ENCODE data around the gene DPM3.

The DPM3 gene

GRCh38 chr1:155134880-155135414 lies 5.4 kb downstream of the DPM3 start:
- H3K9me3 ChIP-seq (ENCODE audit: control insufficient read depth, insufficient read depth, low read depth, low read length) = no peaks in the 10 kb centered on the region
- H3K4me3 ChIP-seq (ENCODE audit: low read depth, low read length) = peak overlapping the region; percentile 58
- ChIA-PET POLR2A (interaction anchor here (0.6 to 2.2 kb wide), 6 partner anchors 8 to 70 kb away, joined by 4 to 13 read pairs (median 4); partner anchors contain the start of genes KRTCAP2 and TRIM46), CTCF (interaction anchor here (0.9 to 8.1 kb wide), 9 partner anchors 11 to 73 kb away, joined by 3 to 54 read pairs (median 4); partner anchors contain the start of gene KRTCAP2)
- peak overlapping the region; percentile 88 for H3K27ac ChIP-seq (ENCODE audit: extremely low read depth, low read depth, low read length)
- peaks cover 2% of the 10 kb centered on the region; the same call in 1 of the 2 replicates for H3K4me1 ChIP-seq (ENCODE audit: control insufficient read depth, insufficient read depth, low read length)
- peaks cover 3 to 55% of the 10 kb centered on the region in 2 experiments; a peak in 2 of 3 replicates for H3K36me3 ChIP-seq (ENCODE audit: control insufficient read depth in 2 of 2, insufficient read depth in 1 of 2, low read length in 2 of 2)
- TF ChIP-seq ZBTB21 (tag by site-specific recombination; IDR thresholded peaks at IDR 0.05) = peak; percentile 72
- TF ChIP-seq WT1 (tag by site-specific recombination; IDR thresholded peaks at IDR 0.05) = peak; percentile 44; the same call in 1 of the 2 replicates
- no peak for TF ChIP-seq TRIM28 (IDR thresholded peaks at IDR 0.05; ENCODE audit: borderline replicate concordance, low read length)
- TF ChIP-seq ZXDB (tag by site-specific recombination; IDR thresholded peaks at IDR 0.05) = peak; percentile 2; the same call in 1 of the 2 replicates
- peak; percentile 99 for TF ChIP-seq SCRT2 (tag by site-specific recombination; IDR thresholded peaks at IDR 0.05)
- no peak; the same call in 1 of the 2 replicates for TF ChIP-seq KLF7 (tag by site-specific recombination; IDR thresholded peaks at IDR 0.05; ENCODE audit: borderline replicate concordance)
- TF ChIP-seq, protein P1, sequence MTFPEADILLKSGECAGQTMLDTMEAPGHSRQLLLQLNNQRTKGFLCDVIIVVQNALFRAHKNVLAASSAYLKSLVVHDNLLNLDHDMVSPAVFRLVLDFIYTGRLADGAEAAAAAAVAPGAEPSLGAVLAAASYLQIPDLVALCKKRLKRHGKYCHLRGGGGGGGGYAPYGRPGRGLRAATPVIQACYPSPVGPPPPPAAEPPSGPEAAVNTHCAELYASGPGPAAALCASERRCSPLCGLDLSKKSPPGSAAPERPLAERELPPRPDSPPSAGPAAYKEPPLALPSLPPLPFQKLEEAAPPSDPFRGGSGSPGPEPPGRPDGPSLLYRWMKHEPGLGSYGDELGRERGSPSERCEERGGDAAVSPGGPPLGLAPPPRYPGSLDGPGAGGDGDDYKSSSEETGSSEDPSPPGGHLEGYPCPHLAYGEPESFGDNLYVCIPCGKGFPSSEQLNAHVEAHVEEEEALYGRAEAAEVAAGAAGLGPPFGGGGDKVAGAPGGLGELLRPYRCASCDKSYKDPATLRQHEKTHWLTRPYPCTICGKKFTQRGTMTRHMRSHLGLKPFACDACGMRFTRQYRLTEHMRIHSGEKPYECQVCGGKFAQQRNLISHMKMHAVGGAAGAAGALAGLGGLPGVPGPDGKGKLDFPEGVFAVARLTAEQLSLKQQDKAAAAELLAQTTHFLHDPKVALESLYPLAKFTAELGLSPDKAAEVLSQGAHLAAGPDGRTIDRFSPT (tag by site-specific recombination; IDR thresholded peaks at IDR 0.05) = peak; percentile 58; the same call in 1 of the 2 replicates
- TF ChIP-seq ZNF704 (tag by site-specific recombination; IDR thresholded peaks at IDR 0.05) = no peak
- TF ChIP-seq ZIC2 (tag by site-specific recombination; IDR thresholded peaks at IDR 0.05) = peak; percentile 71
- peak; percentile 86 for TF ChIP-seq ZNF76 (tag by site-specific recombination; IDR thresholded peaks at IDR 0.05; ENCODE audit: borderline replicate concordance, low read depth)
- TF ChIP-seq, protein P2, sequence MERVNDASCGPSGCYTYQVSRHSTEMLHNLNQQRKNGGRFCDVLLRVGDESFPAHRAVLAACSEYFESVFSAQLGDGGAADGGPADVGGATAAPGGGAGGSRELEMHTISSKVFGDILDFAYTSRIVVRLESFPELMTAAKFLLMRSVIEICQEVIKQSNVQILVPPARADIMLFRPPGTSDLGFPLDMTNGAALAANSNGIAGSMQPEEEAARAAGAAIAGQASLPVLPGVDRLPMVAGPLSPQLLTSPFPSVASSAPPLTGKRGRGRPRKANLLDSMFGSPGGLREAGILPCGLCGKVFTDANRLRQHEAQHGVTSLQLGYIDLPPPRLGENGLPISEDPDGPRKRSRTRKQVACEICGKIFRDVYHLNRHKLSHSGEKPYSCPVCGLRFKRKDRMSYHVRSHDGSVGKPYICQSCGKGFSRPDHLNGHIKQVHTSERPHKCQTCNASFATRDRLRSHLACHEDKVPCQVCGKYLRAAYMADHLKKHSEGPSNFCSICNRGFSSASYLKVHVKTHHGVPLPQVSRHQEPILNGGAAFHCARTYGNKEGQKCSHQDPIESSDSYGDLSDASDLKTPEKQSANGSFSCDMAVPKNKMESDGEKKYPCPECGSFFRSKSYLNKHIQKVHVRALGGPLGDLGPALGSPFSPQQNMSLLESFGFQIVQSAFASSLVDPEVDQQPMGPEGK (tag by site-specific recombination; IDR thresholded peaks at IDR 0.05) = peak; percentile 65; the same call in 1 of the 2 replicates
- TF ChIP-seq ZNF561 (tag by site-specific recombination; IDR thresholded peaks at IDR 0.05; ENCODE audit: borderline replicate concordance) = no peak
- TF ChIP-seq ZNF366 (tag by site-specific recombination; conservative IDR thresholded peaks at IDR 0.05) = peak; percentile 73
- TF ChIP-seq, protein P3, sequence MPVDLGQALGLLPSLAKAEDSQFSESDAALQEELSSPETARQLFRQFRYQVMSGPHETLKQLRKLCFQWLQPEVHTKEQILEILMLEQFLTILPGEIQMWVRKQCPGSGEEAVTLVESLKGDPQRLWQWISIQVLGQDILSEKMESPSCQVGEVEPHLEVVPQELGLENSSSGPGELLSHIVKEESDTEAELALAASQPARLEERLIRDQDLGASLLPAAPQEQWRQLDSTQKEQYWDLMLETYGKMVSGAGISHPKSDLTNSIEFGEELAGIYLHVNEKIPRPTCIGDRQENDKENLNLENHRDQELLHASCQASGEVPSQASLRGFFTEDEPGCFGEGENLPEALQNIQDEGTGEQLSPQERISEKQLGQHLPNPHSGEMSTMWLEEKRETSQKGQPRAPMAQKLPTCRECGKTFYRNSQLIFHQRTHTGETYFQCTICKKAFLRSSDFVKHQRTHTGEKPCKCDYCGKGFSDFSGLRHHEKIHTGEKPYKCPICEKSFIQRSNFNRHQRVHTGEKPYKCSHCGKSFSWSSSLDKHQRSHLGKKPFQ (tag by site-specific recombination; IDR thresholded peaks at IDR 0.05) = no peak
- TF ChIP-seq ZNF585B (tag by site-specific recombination; IDR thresholded peaks at IDR 0.05) = no peak
- TF ChIP-seq ZNF138 (tag by site-specific recombination; IDR thresholded peaks at IDR 0.05; ENCODE audit: borderline replicate concordance) = no peak
- no peak for TF ChIP-seq ZNF785 (tag by site-specific recombination; IDR thresholded peaks at IDR 0.05)
- no peak for TF ChIP-seq ZBTB7A (tag by site-specific recombination; IDR thresholded peaks at IDR 0.05; ENCODE audit: low read depth)
- TF ChIP-seq, protein P4, sequence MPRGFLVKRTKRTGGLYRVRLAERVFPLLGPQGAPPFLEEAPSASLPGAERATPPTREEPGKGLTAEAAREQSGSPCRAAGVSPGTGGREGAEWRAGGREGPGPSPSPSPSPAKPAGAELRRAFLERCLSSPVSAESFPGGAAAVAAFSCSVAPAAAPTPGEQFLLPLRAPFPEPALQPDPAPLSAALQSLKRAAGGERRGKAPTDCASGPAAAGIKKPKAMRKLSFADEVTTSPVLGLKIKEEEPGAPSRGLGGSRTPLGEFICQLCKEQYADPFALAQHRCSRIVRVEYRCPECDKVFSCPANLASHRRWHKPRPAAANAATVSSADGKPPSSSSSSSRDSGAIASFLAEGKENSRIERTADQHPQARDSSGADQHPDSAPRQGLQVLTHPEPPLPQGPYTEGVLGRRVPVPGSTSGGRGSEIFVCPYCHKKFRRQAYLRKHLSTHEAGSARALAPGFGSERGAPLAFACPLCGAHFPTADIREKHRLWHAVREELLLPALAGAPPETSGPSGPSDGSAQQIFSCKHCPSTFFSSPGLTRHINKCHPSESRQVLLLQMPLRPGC (tag by site-specific recombination; IDR thresholded peaks at IDR 0.05) = 0 out of 2 replicates have a peak, but pooled peaks have one; percentile 37
- no peak for TF ChIP-seq ZNF510 (tag by site-specific recombination; IDR thresholded peaks at IDR 0.05; ENCODE audit: insufficient replicate concordance)
- TF ChIP-seq ZNF341 (tag by site-specific recombination; IDR thresholded peaks at IDR 0.05; ENCODE audit: low read depth) = peak; percentile 11; the same call in 1 of the 2 replicates
- TF ChIP-seq KLF1 (tag by site-specific recombination; IDR thresholded peaks at IDR 0.05) = peak; percentile 76
- TF ChIP-seq ZNF223 (tag by site-specific recombination; IDR thresholded peaks at IDR 0.05) = no peak
- peak; percentile 80 for TF ChIP-seq EGR2 (tag by site-specific recombination; IDR thresholded peaks at IDR 0.05; ENCODE audit: low read depth)
- TF ChIP-seq, protein P5, sequence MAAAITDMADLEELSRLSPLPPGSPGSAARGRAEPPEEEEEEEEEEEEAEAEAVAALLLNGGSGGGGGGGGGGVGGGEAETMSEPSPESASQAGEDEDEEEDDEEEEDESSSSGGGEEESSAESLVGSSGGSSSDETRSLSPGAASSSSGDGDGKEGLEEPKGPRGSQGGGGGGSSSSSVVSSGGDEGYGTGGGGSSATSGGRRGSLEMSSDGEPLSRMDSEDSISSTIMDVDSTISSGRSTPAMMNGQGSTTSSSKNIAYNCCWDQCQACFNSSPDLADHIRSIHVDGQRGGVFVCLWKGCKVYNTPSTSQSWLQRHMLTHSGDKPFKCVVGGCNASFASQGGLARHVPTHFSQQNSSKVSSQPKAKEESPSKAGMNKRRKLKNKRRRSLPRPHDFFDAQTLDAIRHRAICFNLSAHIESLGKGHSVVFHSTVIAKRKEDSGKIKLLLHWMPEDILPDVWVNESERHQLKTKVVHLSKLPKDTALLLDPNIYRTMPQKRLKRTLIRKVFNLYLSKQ (tag by site-specific recombination; IDR thresholded peaks at IDR 0.05; ENCODE audit: borderline replicate concordance) = no peak
- no peak for TF ChIP-seq GFI1B (tag by site-specific recombination; IDR thresholded peaks at IDR 0.05)
- TF ChIP-seq ZNF777 (tag by site-specific recombination; IDR thresholded peaks at IDR 0.05; ENCODE audit: borderline replicate concordance) = no peak
- no peak for TF ChIP-seq ZNF707 (tag by site-specific recombination; IDR thresholded peaks at IDR 0.05)
